ENCODE measurements around the gene WRNIP1. TPM values are rescaled to one million over a fixed set of nuclear protein-coding genes. Genes with fewer than 3 reads are reported as not detected.
"Not testable (repeated sequence)": the region's sequence is repeated elsewhere in the genome, so short reads cannot be mapped to it uniquely, and the experiment has no call there.

WRNIP1 gene
- total RNA-seq, 1 donor from 2014 or later = 25.3 TPM

DNA sequence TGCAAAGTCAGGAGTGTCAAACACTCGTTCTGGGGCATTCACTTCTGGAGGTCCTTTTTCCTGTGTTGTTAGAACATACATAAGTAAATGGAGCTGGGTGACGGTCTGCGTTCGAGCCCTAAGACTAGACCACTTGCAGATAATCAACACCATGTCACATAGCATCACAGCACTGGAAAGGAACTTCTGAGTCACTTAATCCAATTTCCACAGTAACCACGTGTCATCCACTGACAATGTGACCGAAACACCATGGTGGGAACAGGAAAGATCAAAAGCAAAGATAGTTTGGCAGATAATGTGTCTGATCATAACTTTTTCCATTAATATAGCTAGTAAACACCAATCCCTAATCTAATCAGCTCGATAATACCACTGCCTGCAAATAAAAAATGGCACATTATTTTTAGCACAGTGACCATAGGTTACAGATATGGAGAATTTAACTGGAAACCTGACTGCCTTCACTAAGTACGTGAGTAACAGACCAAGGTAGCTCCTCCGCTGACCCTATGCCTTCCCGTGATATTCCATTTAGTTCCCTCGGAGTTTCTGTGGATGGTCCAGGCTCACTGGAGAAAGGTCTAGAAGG, 34.8 kb downstream of the WRNIP1 start:
- Histone ChIP-seq H3K4me1 (peaks cover 14% of the 10 kb centered on the region), H3K27ac (no peak overlapping the region), H3K27me3 (no peaks in the 10 kb centered on the region), H3K36me3 (no peaks in the 10 kb centered on the region), H3K4me3 (no peak overlapping the region), H2AFZ (replicated peaks) (no peak overlapping the region), H3F3A (ENCODE audit: low read depth) (no peaks in the 10 kb centered on the region), H3K79me2 (ENCODE audit: low read depth) (no peaks in the 10 kb centered on the region), H3K9ac (no peak overlapping the region), H3K9me3 (ENCODE audit: low read depth) (no peaks in the 10 kb centered on the region), H4K20me1 (ENCODE audit: low read depth) (no peaks in the 10 kb centered on the region), H3K4me2 (no peak overlapping the region)
- peaks cover 47% of the 10 kb centered on the region for H3K4me1 Mint-ChIP-seq
- no peaks in the 10 kb centered on the region for H3K36me3 Mint-ChIP-seq
- H3K27ac Mint-ChIP-seq = peak overlapping the region; percentile 96
- H3K4me3 Mint-ChIP-seq = no peak overlapping the region
- TF ChIP-seq EZH2phosphoT487 (IDR thresholded peaks at IDR 0.05) (no peak), EZH2 (IDR thresholded peaks at IDR 0.05) (no peak)
- TF ChIP-seq, protein P1, sequence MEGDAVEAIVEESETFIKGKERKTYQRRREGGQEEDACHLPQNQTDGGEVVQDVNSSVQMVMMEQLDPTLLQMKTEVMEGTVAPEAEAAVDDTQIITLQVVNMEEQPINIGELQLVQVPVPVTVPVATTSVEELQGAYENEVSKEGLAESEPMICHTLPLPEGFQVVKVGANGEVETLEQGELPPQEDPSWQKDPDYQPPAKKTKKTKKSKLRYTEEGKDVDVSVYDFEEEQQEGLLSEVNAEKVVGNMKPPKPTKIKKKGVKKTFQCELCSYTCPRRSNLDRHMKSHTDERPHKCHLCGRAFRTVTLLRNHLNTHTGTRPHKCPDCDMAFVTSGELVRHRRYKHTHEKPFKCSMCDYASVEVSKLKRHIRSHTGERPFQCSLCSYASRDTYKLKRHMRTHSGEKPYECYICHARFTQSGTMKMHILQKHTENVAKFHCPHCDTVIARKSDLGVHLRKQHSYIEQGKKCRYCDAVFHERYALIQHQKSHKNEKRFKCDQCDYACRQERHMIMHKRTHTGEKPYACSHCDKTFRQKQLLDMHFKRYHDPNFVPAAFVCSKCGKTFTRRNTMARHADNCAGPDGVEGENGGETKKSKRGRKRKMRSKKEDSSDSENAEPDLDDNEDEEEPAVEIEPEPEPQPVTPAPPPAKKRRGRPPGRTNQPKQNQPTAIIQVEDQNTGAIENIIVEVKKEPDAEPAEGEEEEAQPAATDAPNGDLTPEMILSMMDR (IDR thresholded peaks at IDR 0.05) = no peak
- H3K9me3 Mint-ChIP-seq = no peaks in the 10 kb centered on the region
- no peak for DNase-seq (ENCODE audit: low spot score)
- no peaks in the 10 kb centered on the region for H3K27me3 Mint-ChIP-seq (ENCODE audit: insufficient read depth, low read depth)

- Histone ChIP-seq H4K20me1 (ENCODE audit: low read depth) (no peaks in the 10 kb centered on the region), H3K36me3 (no peaks in the 10 kb centered on the region), H3K4me2 (no peak overlapping the region), H2AFZ (replicated peaks) (no peak overlapping the region), H3K79me2 (ENCODE audit: low read depth) (no peaks in the 10 kb centered on the region), H3K27me3 (no peaks in the 10 kb centered on the region), H3K9me3 (ENCODE audit: low read depth) (no peaks in the 10 kb centered on the region), H3K27ac (no peak overlapping the region), H3F3A (ENCODE audit: low read depth) (no peaks in the 10 kb centered on the region), H3K4me1 (peaks cover 14% of the 10 kb centered on the region), H3K4me3 (no peak overlapping the region), H3K9ac (no peak overlapping the region)
- TF ChIP-seq, protein P1 (IDR thresholded peaks at IDR 0.05) = no peak
- TF ChIP-seq EZH2phosphoT487 (IDR thresholded peaks at IDR 0.05) (no peak), EZH2 (IDR thresholded peaks at IDR 0.05) (no peak)
- DNase-seq (ENCODE audit: low spot score) = no peak
- Mint-ChIP-seq H3K4me3 (no peak overlapping the region), H3K27ac (peak overlapping the region; percentile 96), H3K27me3 (ENCODE audit: insufficient read depth, low read depth) (peaks cover 4% of the 10 kb centered on the region), H3K4me1 (peaks cover 41% of the 10 kb centered on the region), H3K36me3 (no peaks in the 10 kb centered on the region), H3K9me3 (no peaks in the 10 kb centered on the region)
Observed at GRCh38 chr6:2800552-2801316, 35.5 kb downstream of the WRNIP1 start.

GRCh38 chr6:2801687-2802086, 36.5 kb downstream of the WRNIP1 start:
- H3K9ac ChIP-seq; H3K27ac Mint-ChIP-seq; H3K4me3 ChIP-seq; H2AFZ ChIP-seq (replicated peaks); H3K79me2 ChIP-seq (ENCODE audit: low read depth); DNase-seq (ENCODE audit: low spot score); H3K27me3 ChIP-seq; H3K27me3 Mint-ChIP-seq (ENCODE audit: insufficient read depth, low read depth); H4K20me1 ChIP-seq (ENCODE audit: low read depth); H3K27ac ChIP-seq; H3K9me3 Mint-ChIP-seq; H3K36me3 Mint-ChIP-seq; H3K4me3 Mint-ChIP-seq; H3F3A ChIP-seq (ENCODE audit: low read depth); H3K36me3 ChIP-seq; H3K9me3 ChIP-seq (ENCODE audit: low read depth); H3K4me2 ChIP-seq: not testable (repeated sequence)
- peaks cover 35% of the 10 kb centered on the region for H3K4me1 Mint-ChIP-seq
- H3K4me1 ChIP-seq = peaks cover 14% of the 10 kb centered on the region

GRCh38 chr6:2802521-2803060, 37.4 kb downstream of the WRNIP1 start:
- no peaks in the 10 kb centered on the region for H3K79me2 ChIP-seq (ENCODE audit: low read depth)
- H3K9me3 Mint-ChIP-seq = no peaks in the 10 kb centered on the region
- no peaks in the 10 kb centered on the region for H3K27me3 ChIP-seq
- H3K27ac Mint-ChIP-seq = no peak overlapping the region
- no peaks in the 10 kb centered on the region for H3F3A ChIP-seq (ENCODE audit: low read depth)
- DNase-seq (ENCODE audit: low spot score) = no peak
- no peaks in the 10 kb centered on the region for H3K36me3 Mint-ChIP-seq
- no peak overlapping the region for H3K27ac ChIP-seq
- H4K20me1 ChIP-seq (ENCODE audit: low read depth) = no peaks in the 10 kb centered on the region
- H3K27me3 Mint-ChIP-seq (ENCODE audit: insufficient read depth, low read depth) = peaks cover 4% of the 10 kb centered on the region
- peaks cover 14% of the 10 kb centered on the region for H3K4me1 ChIP-seq
- H3K9ac ChIP-seq = no peak overlapping the region
- no peak overlapping the region for H3K4me3 ChIP-seq
- H2AFZ ChIP-seq (replicated peaks) = no peak overlapping the region
- H3K4me1 Mint-ChIP-seq = peaks cover 26% of the 10 kb centered on the region
- no peak overlapping the region for H3K4me3 Mint-ChIP-seq
- TF ChIP-seq, protein P1 (IDR thresholded peaks at IDR 0.05) = no peak
- no peak for TF ChIP-seq EZH2 (IDR thresholded peaks at IDR 0.05)
- TF ChIP-seq EZH2phosphoT487 (IDR thresholded peaks at IDR 0.05) = no peak
- H3K9me3 ChIP-seq (ENCODE audit: low read depth) = no peaks in the 10 kb centered on the region
- no peak overlapping the region for H3K4me2 ChIP-seq
- H3K36me3 ChIP-seq = no peaks in the 10 kb centered on the region

All from neural progenitor cell (in vitro differentiated cells).